Lower leg skin (tissue), 4 donors: ENCODE results near the gene CLOCK. TPM values are rescaled to one million over a fixed set of nuclear protein-coding genes. Genes with fewer than 3 reads are reported as not detected.

Source experiments
- DNase-seq, 2 donors: peaks; one replicate each; pipeline ENCODE4 v3.0.0-alpha.2; 2019; ENCODE audit warnings: low spot score in 2 of 2
- H3K4me3 ChIP-seq: fragments of 200-600 bp; sonication (generic); 2 replicates; pipeline ENCODE4 v1.5.1; 2017; ENCODE audit warnings: mild to moderate bottlenecking, low read depth; ENCODE audit not compliant: poor library complexity, severe bottlenecking
- POLR2A ChIP-seq, 2 donors: fragments of 450-650 bp; IDR thresholded peaks; one replicate each; pipeline ENCODE4 v1.6.1; 2016 to 2017; ENCODE audit warnings: antibody characterized with exemption in 2 of 2, mild to moderate bottlenecking in 1 of 2, moderate library complexity in 1 of 2
- WGBS, 2 donors: methylation state at CpG; one replicate each; pipeline ENCODE4 v1.1.5; 2018; 5-methylcytosine and 5-hydroxymethylcytosine counted together
- intact Hi-C: fragments of 100-400 bp; cut with DNase I; formaldehyde crosslinking; loops from one replicate; pipeline ENCODE4 v1.15.0; 2023; ENCODE audit warnings: low total_unique reads
- total RNA-seq, 4 donors: library from RNA; depleted of rRNA; stranded (reverse); fragments of >200 nt; gene quantifications; one replicate each; pipeline ENCODE4 v1.1.0, GENCODE V29; 2016
- TF ChIP-seq, protein P1 (sequence below), 3 donors: fragments of 450-650 bp; IDR thresholded peaks; one replicate each; pipeline ENCODE4 v1.5.1; 2016; ENCODE audit warnings: antibody characterized with exemption in 3 of 3, mild to moderate bottlenecking in 3 of 3, moderate library complexity in 2 of 3

Gene CLOCK
- total RNA-seq, 4 donors from 2014 or later, result 10.4 to 14.4 (median 12.5) TPM

DNA sequence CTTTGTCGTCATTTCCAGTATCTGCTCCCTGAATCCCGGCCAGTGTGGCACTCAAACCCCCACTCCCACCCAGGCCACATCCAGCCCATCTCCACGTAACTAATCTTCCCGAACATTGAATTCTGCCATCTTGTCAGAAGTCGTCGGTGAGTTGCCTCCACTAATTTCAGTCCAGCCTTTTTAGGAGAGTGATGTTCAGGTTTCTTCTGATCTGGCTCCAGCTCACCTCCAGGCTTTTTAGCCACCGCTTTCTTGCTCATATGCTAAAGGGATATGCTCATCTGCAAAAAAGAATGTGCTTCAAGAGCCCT lies 149.6 kb downstream of the CLOCK start:
- intact Hi-C loops, result no loop called here
- no peak for TF ChIP-seq POLR2A (IDR thresholded peaks at IDR 0.05)
- TF ChIP-seq, protein P1, sequence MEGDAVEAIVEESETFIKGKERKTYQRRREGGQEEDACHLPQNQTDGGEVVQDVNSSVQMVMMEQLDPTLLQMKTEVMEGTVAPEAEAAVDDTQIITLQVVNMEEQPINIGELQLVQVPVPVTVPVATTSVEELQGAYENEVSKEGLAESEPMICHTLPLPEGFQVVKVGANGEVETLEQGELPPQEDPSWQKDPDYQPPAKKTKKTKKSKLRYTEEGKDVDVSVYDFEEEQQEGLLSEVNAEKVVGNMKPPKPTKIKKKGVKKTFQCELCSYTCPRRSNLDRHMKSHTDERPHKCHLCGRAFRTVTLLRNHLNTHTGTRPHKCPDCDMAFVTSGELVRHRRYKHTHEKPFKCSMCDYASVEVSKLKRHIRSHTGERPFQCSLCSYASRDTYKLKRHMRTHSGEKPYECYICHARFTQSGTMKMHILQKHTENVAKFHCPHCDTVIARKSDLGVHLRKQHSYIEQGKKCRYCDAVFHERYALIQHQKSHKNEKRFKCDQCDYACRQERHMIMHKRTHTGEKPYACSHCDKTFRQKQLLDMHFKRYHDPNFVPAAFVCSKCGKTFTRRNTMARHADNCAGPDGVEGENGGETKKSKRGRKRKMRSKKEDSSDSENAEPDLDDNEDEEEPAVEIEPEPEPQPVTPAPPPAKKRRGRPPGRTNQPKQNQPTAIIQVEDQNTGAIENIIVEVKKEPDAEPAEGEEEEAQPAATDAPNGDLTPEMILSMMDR (IDR thresholded peaks at IDR 0.05), result no peak
- peak in 1 of 2 donors; percentile 87 for DNase-seq
- WGBS, 2 donors, result 3 to 4% methylated on average over 7 of the region's 7 CpGs
- peak overlapping the region; percentile 97 for H3K4me3 ChIP-seq

DNA sequence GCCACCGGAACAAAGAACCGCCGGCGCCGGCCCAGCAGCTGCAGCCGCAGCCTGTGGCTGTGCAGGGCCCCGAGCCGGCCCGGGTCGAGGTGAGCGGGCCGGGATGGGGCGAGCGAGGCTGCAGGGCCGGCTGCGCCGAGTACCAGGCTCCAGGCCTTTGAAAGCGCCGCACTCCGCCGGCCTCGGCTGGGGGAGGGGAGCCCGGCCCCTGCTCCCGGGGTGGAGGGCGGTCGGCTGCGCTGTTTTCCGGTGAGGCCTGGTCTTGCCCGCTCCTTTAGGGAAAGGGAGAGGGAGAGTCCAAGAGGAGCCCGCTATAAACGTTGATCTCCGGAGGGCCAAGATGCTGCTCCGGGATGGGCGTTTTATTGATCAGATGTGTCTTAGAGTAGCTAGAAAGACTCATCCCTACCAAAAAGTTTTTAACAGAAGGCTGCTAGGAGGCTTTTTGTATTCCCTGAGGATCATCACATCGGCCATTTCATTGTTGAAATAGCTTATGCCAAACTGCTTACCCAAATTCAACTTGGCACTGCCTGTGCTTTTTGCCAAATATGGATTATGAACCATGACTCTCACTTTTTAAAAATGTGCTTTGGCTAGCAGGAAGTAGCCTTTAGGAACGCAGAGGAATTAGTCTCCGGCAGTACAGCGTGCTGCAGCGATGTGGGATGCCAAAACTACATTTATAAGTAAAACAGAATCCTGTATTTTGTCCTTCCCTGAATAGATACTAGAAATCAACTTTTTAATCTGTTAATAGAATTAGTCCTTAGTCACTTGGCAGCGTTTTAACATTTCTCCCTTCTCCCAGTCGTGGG lies 150.2 kb downstream of the CLOCK start:
- DNase-seq, result peak; percentile 23 to 90
- intact Hi-C loops, result no loop called here
- TF ChIP-seq, protein P1 (IDR thresholded peaks at IDR 0.05), result no peak
- no peak for TF ChIP-seq POLR2A (IDR thresholded peaks at IDR 0.05)
- peak overlapping the region; percentile 97 for H3K4me3 ChIP-seq
- WGBS, 2 donors, result 0 to 1% methylated on average over 26 to 41 of the region's 41 CpGs

DNA sequence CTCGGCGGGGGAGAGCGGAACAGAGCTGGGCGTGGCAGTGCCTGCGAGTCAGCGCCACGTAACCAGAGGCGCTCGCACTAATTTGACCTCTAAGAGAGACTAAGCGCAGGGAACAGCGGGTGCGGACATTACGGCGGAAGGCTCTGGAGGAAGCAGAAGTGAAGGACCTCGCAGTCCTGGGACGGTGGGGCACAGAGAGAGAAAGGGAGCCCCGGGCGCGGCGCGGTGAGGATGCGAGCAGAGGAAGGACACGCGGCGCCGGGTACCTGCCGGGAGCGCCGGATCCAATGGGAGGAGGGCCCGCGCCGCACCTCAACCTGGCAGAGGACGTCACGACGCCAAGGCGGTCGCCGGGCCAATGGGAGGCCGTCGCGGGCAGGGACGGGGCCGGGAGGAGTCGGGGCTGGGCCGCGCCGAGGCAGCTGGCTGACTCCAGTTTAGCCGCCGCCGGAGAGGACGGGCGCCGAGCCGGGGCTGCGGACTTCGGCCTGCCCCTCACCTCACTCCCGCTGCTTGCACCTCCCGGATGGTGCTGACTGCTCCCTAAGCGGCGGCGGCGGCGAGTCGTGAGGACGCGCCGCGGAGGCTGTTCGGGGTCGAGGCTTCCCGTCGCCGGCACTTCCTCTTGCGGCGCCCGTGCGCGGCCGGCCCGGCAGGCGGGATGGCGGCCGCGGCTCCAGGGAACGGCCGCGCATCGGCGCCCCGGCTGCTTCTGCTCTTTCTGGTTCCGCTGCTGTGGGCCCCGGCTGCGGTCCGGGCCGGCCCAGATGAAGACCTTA lies 151.0 kb downstream of the CLOCK start, which contains the start of gene TMEM165:
TMEM165 (plus strand) TSS at position 429 of the 779 bp plus-strand sequence; CDS start at position 662, 233 bp downstream.
- intact Hi-C loops, result no loop called here
- DNase-seq, result peak; percentile 87 to 98
- peak within 1 kb of the TSS; percentile 97 for H3K4me3 ChIP-seq
- TF ChIP-seq, protein P1 (IDR thresholded peaks at IDR 0.05), result no peak
- peak in 1 of 2 donors; percentile 76 for TF ChIP-seq POLR2A (IDR thresholded peaks at IDR 0.05)
- WGBS, 2 donors, result 0% methylated on average over 34 to 57 of the region's 95 CpGs

DNA sequence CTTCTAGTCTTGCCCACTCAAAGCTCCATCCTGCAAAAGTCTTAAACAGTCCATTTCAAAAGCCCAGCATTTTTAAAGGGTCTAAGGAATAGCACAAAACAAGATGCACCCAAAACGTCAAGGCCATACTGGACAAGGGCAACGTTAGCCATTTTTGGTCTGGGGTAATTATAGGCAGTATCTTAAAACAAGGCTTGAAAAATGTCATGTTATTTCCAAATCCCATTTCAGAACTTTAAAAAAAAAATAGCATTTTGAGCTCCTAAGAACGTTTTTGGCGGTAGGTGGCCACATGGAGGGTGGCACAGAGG lies 151.5 kb downstream of the CLOCK start:
- TF ChIP-seq, protein P1 (IDR thresholded peaks at IDR 0.05), result no peak
- TF ChIP-seq POLR2A (IDR thresholded peaks at IDR 0.05), result no peak
- no peak for DNase-seq
- peak overlapping the region; percentile 97 for H3K4me3 ChIP-seq
- 1% methylated on average over 4 of the region's 4 CpGs for WGBS, 2 donors
- intact Hi-C loops, result no loop called here

DNA sequence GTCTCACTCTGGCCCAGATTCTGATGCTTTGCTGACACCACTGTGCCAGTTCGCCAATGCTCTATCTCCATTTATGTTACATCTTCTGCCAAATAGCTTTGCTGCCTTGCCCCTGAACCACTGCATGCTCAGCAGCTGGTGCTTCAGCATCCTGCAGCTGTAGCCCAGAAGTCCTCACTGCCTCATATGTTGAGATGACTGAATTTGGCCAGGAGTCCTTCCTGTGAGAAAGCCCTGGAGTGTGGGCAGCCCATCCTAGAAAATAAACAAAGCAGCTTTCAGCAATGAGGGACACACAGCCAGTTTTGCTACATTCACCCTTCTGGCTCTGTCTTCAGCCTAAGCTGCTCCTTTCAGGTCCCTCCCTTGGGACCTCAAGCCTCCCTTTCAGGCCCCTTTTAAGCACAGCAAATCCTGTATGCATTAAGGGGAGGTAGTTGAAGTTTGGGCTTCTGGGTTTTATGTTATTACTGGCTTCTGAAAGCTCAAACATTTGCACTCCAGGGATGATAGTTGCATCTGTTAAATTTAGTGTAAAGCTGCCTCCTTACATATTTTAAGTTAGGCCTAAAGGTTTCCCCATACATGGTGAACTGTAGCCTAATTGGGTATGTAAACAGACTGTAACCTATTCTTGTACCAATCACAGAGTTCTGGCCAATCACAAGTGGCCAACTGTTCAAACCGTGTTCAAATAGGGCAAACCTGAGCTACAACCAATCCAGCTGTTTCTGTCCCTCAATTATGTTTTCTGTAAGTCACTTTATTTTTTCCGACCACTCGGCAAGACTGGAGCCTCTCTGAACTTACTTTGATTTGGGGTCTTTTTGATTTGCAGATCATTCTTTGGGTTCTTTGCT lies 153.0 kb downstream of the CLOCK start:
- 87 to 89% methylated on average over 4 of the region's 4 CpGs for WGBS, 2 donors
- no peak for DNase-seq
- intact Hi-C loops, result no loop called here
- TF ChIP-seq, protein P1 (IDR thresholded peaks at IDR 0.05), result no peak
- TF ChIP-seq POLR2A (IDR thresholded peaks at IDR 0.05), result no peak
- no peak overlapping the region for H3K4me3 ChIP-seq
